Measurements from ENCODE around the gene FEV. TPM values are rescaled to one million over a fixed set of nuclear protein-coding genes. Genes with fewer than 3 reads are reported as not detected.

The FEV gene
- total RNA-seq, 1 donor from 2014 or later: 0.56 TPM

DNA sequence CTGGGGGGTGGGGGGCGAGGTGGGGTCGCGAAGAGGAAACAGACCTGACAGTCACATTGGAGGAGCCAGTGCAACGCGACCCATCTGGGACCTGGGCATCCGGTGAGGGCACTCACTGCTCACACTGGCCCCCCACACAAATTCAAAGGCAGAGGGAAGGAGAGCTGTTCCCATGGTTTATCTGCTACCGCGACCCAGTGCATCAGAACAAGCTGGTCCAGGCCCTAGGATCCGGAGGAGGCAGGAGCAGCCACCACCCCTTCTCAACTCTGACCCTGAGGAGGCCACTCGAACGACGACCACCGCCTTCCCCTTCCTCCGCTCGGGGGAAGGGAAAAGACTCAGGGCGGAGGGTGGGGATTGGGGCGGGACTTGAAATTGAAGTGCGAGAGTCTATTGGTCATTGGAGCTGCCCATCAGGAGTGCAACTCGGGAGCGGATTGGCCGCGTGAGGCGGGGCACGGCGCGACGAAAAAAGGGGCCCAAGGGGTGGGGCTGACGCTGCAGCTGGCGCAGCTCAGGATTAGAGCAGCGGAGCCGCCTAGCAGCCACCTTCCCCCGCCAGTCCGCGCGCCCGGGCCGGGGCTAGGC is 25.7 kb downstream of the FEV start, which contains the start of gene CDK5R2:
Gene CDK5R2, plus strand, starts transcription at position 526 of the 591 bp plus-strand sequence. CDS start 155 bp downstream, outside the sequence.
- peaks cover 48% of the 10 kb centered on the region for H3K27me3 Mint-ChIP-seq (ENCODE audit: unreplicated experiment)
- H3K4me3 Mint-ChIP-seq (ENCODE audit: unreplicated experiment): peak within 1 kb of the TSS; percentile 86
- no peak within 1 kb of the TSS for H3K27ac Mint-ChIP-seq (ENCODE audit: unreplicated experiment)
- TF ChIP-seq, protein P1, sequence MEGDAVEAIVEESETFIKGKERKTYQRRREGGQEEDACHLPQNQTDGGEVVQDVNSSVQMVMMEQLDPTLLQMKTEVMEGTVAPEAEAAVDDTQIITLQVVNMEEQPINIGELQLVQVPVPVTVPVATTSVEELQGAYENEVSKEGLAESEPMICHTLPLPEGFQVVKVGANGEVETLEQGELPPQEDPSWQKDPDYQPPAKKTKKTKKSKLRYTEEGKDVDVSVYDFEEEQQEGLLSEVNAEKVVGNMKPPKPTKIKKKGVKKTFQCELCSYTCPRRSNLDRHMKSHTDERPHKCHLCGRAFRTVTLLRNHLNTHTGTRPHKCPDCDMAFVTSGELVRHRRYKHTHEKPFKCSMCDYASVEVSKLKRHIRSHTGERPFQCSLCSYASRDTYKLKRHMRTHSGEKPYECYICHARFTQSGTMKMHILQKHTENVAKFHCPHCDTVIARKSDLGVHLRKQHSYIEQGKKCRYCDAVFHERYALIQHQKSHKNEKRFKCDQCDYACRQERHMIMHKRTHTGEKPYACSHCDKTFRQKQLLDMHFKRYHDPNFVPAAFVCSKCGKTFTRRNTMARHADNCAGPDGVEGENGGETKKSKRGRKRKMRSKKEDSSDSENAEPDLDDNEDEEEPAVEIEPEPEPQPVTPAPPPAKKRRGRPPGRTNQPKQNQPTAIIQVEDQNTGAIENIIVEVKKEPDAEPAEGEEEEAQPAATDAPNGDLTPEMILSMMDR (IDR thresholded peaks at IDR 0.05; ENCODE audit: unreplicated experiment): no peak
- peaks cover 8% of the 10 kb centered on the region for H3K36me3 Mint-ChIP-seq (ENCODE audit: low read depth, unreplicated experiment)
- H3K4me1 Mint-ChIP-seq (ENCODE audit: unreplicated experiment): peaks cover 13% of the 10 kb centered on the region
- H3K9me3 Mint-ChIP-seq (ENCODE audit: unreplicated experiment): no peaks in the 10 kb centered on the region
- DNase-seq (ENCODE audit: low spot score): peak; percentile 86

DNA sequence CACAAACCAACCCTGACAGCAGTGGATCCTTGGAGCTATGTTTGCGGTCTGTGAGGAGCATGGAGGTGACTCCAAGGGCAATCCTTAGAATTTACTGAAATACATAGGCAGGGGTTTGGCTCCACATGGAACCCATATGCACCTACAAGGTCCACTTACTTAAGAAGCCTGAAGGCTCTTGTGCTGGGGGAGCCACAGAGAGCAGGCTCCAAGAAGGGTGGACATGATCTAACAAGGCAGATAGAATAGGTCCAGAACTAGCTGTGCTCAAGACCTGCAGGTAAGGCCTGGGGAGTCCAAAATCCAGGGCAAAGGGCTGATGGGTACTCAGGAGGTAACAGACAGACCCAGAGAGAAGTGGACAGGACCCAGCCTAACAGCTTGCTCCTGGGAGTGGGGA is 26.7 kb downstream of the FEV start:
- TF ChIP-seq, protein P1 (IDR thresholded peaks at IDR 0.05; ENCODE audit: unreplicated experiment): no peak
- H3K27me3 Mint-ChIP-seq (ENCODE audit: unreplicated experiment): peaks cover 43% of the 10 kb centered on the region
- no peak overlapping the region for H3K27ac Mint-ChIP-seq (ENCODE audit: unreplicated experiment)
- H3K36me3 Mint-ChIP-seq (ENCODE audit: low read depth, unreplicated experiment): peaks cover 8% of the 10 kb centered on the region
- no peak for DNase-seq (ENCODE audit: low spot score)
- no peaks in the 10 kb centered on the region for H3K9me3 Mint-ChIP-seq (ENCODE audit: unreplicated experiment)
- H3K4me3 Mint-ChIP-seq (ENCODE audit: unreplicated experiment): peak overlapping the region; percentile 74
- peaks cover 5% of the 10 kb centered on the region for H3K4me1 Mint-ChIP-seq (ENCODE audit: unreplicated experiment)

DNA sequence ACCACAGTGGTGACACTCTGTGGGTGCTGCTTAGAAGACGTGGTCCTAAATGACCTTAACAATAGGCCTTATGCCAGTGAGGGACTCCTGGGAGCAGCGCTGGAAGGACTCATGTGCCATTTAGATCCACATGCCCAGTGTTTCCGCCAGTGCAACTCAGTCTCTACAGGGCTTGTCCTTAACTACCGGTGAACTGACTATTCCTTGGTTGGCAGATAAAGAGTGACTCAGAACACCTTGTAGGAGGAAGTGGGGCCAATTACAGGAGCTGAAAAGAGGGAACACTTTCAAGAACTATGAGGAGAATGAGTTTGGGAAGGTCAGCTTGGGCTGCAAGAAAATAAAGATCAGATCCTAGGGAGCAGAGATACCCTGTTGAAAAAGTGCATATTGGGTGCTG is 27.3 kb downstream of the FEV start:
- Mint-ChIP-seq H3K9me3 (ENCODE audit: unreplicated experiment) (no peaks in the 10 kb centered on the region), H3K4me3 (ENCODE audit: unreplicated experiment) (no peak overlapping the region), H3K27me3 (ENCODE audit: unreplicated experiment) (peaks cover 42% of the 10 kb centered on the region), H3K27ac (ENCODE audit: unreplicated experiment) (no peak overlapping the region), H3K36me3 (ENCODE audit: low read depth, unreplicated experiment) (peaks cover 8% of the 10 kb centered on the region), H3K4me1 (ENCODE audit: unreplicated experiment) (peaks cover 5% of the 10 kb centered on the region)
- TF ChIP-seq, protein P1 (IDR thresholded peaks at IDR 0.05; ENCODE audit: unreplicated experiment): no peak
- DNase-seq (ENCODE audit: low spot score): no peak

DNA sequence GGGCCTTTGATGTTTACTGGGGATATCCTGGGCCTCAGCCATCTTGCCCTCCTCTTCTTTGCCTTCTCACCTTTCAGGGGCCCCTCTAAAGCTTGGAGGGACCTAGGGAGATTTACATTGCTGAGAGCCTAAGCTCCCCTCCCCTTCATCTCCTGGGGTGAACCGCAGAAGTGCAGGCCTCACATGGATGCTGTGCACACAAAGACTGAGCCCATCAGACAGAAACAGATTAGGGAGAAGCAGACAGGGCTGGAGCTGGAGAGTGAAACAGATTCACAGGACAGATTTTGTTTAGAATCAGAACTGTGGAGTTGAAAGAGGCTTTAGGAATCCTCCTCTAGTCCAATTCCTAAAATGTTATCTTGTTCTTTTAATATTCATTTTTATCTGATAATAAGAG is 28.9 kb downstream of the FEV start:
- Mint-ChIP-seq H3K4me3 (ENCODE audit: unreplicated experiment) (no peak overlapping the region), H3K9me3 (ENCODE audit: unreplicated experiment) (no peaks in the 10 kb centered on the region), H3K27ac (ENCODE audit: unreplicated experiment) (no peak overlapping the region), H3K4me1 (ENCODE audit: unreplicated experiment) (peaks cover under 1% of the 10 kb centered on the region), H3K36me3 (ENCODE audit: low read depth, unreplicated experiment) (peaks cover 4% of the 10 kb centered on the region), H3K27me3 (ENCODE audit: unreplicated experiment) (peaks cover 38% of the 10 kb centered on the region)
- TF ChIP-seq, protein P1 (IDR thresholded peaks at IDR 0.05; ENCODE audit: unreplicated experiment): no peak
- DNase-seq (ENCODE audit: low spot score): no peak

DNA sequence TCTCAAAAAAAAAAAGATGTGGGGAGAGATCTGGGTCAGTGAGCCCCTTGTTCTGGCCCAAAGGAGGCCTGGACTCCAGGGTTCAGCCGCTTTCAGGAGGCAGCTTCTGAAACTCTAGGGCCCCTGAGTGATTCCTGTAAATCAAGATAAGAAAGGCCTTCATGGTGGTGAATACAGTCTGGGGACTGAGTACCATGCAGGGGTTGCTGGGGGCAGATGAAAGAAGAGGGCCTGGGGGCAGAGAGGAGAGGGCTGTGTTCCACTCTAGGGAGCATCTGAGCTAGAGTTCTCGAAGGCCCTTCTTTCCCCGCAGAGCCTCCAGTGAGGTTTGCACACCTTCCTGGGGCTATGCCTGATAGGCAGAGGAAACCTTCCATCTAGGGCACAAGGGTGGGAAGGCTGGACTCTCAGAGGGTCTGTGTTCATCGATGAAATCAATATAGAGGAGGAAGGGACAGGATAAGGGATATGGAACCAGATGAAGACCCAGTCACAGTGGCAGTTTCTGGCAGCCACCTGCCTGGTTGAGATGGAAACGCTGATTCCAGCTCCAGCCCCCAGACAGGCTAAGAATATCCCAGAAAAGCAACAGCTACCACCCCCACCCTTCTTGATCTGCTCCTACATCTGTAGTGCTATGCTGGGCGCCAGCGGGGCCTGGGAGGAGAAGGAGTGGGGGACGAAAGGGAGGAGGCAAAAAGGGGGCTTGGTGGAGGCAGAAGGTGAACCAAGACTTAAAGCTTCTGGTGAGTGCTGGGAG is 30.3 kb downstream of the FEV start:
- Mint-ChIP-seq H3K9me3 (ENCODE audit: unreplicated experiment) (no peaks in the 10 kb centered on the region), H3K4me3 (ENCODE audit: unreplicated experiment) (no peak overlapping the region), H3K36me3 (ENCODE audit: low read depth, unreplicated experiment) (peaks cover 4% of the 10 kb centered on the region), H3K27me3 (ENCODE audit: unreplicated experiment) (peaks cover 34% of the 10 kb centered on the region), H3K27ac (ENCODE audit: unreplicated experiment) (no peak overlapping the region), H3K4me1 (ENCODE audit: unreplicated experiment) (no peaks in the 10 kb centered on the region)
- DNase-seq (ENCODE audit: low spot score): no peak
- TF ChIP-seq, protein P1 (IDR thresholded peaks at IDR 0.05; ENCODE audit: unreplicated experiment): no peak

All from endothelial cell (in vitro differentiated cells).